Left ventricle myocardium inferior (tissue), 1 donor: ENCODE measurements around the gene TEAD4. TPM values are rescaled to one million over a fixed set of nuclear protein-coding genes. Genes with fewer than 3 reads are reported as not detected.
A peak's percentile ranks its signal among the peaks of the same experiment; 100 is the strongest.

ENCODE experiments used
- DNase-seq: peaks from one replicate; pipeline ENCODE4 v3.0.0-alpha.2; 2020
- H3K27ac ChIP-seq: fragments of 200-600 bp; replicated peaks from 2 replicates; pipeline ENCODE4 v1.8.0; 2021
- H3K27me3 ChIP-seq: fragments of 200-600 bp; 2 replicates; pipeline ENCODE4 v1.8.0; 2021; ENCODE audit warnings: low read depth
- H3K36me3 ChIP-seq: fragments of 200-600 bp; 2 replicates; pipeline ENCODE4 v1.8.0; 2021
- H3K4me1 ChIP-seq: fragments of 200-600 bp; 2 replicates; pipeline ENCODE4 v1.8.0; 2021
- H3K4me3 ChIP-seq: fragments of 200-600 bp; 2 replicates; pipeline ENCODE4 v1.8.0; 2021; ENCODE audit warnings: mild to moderate bottlenecking, moderate library complexity
- H3K9me3 ChIP-seq: fragments of 200-600 bp; replicated peaks from 2 replicates; pipeline ENCODE4 v1.8.0; 2021
- CTCF ChIP-seq: fragments of 200-600 bp; IDR thresholded peaks from 2 replicates; pipeline ENCODE4 v1.8.0; 2021; ENCODE audit warnings: antibody characterized with exemption, mild to moderate bottlenecking, borderline replicate concordance
- intact Hi-C: fragments of 100-400 bp; cut with micrococcal nuclease; formaldehyde crosslinking; loops from one replicate; pipeline ENCODE4 v1.11.0; 2022
- total RNA-seq: library from RNA; stranded (reverse); fragmentation: NEBNext Ultra II Directional; extraction: Animal tissue kit (Norgen Biotek cat#: 25700); gene quantifications from one replicate; pipeline ENCODE4 v1.2.1, GENCODE V29; 2021
- donor health status: DM: no; HTN: yes; CAD: no; lungs with severe emphysema.

The TEAD4 gene
- total RNA-seq, 1 donor from 2014 or later = 6.7 TPM

- no peaks in the 10 kb centered on the region for H3K9me3 ChIP-seq
- H3K4me3 ChIP-seq = no peak overlapping the region
- DNase-seq = no peak
- peaks cover 51% of the 10 kb centered on the region for H3K4me1 ChIP-seq
- intact Hi-C loops = no loop called here
- no peak for TF ChIP-seq CTCF
- H3K36me3 ChIP-seq = peaks cover 6% of the 10 kb centered on the region
- H3K27ac ChIP-seq = peak overlapping the region; percentile 56
- H3K27me3 ChIP-seq = no peaks in the 10 kb centered on the region
Measured at GRCh38 chr12:3032161-3032560, 73.0 kb downstream of the TEAD4 start.

- H3K27ac ChIP-seq = peak overlapping the region; percentile 56
- intact Hi-C loops = no loop called here
Measured at GRCh38 chr12:3032770-3033538, 73.8 kb downstream of the TEAD4 start.

GRCh38 chr12:3033539-3033867 is 74.3 kb downstream of the TEAD4 start:
- intact Hi-C loops = no loop called here
- Histone ChIP-seq H3K4me3 (no peak overlapping the region), H3K9me3 (no peaks in the 10 kb centered on the region), H3K27me3 (no peaks in the 10 kb centered on the region), H3K4me1 (peaks cover 51% of the 10 kb centered on the region), H3K36me3 (peaks cover 6% of the 10 kb centered on the region), H3K27ac (peak overlapping the region; percentile 56)
- DNase-seq = no peak
- no peak for TF ChIP-seq CTCF

More at GRCh38 chr12:3032770-3033538, 73.8 kb downstream of the TEAD4 start:
- Histone ChIP-seq H3K9me3 (no peaks in the 10 kb centered on the region), H3K36me3 (peaks cover 6% of the 10 kb centered on the region), H3K27me3 (no peaks in the 10 kb centered on the region), H3K4me1 (peaks cover 51% of the 10 kb centered on the region), H3K4me3 (no peak overlapping the region)
- DNase-seq = no peak
- no peak for TF ChIP-seq CTCF

- H3K36me3 ChIP-seq = no peaks in the 10 kb centered on the region
- no peaks in the 10 kb centered on the region for H3K27me3 ChIP-seq
- H3K4me3 ChIP-seq = no peak overlapping the region
- DNase-seq = peak; percentile 65
- H3K27ac ChIP-seq = no peak overlapping the region
- TF ChIP-seq CTCF = peak; percentile 84
- peaks cover 51% of the 10 kb centered on the region for H3K4me1 ChIP-seq
- intact Hi-C loops = no loop called here
- no peaks in the 10 kb centered on the region for H3K9me3 ChIP-seq
Measured at GRCh38 chr12:3034067-3034750, 75.0 kb downstream of the TEAD4 start.

- Histone ChIP-seq H3K27me3 (no peaks in the 10 kb centered on the region), H3K27ac (no peak overlapping the region), H3K36me3 (no peaks in the 10 kb centered on the region), H3K4me1 (peaks cover 51% of the 10 kb centered on the region), H3K9me3 (no peaks in the 10 kb centered on the region), H3K4me3 (no peak overlapping the region)
- no peak for TF ChIP-seq CTCF
- no peak for DNase-seq
- intact Hi-C loops = no loop called here
Measured at GRCh38 chr12:3035171-3035570, 76.0 kb downstream of the TEAD4 start.
